Stimulated activated CD8-positive, alpha-beta memory T cell treated with anti-CD3 and anti-CD28 coated beads, Interleukin-7, amount 100 ng/mL, for 1 hour (primary cell): Measurements from ENCODE around the gene TSHZ1.

Experiments
- DNase-seq, 2 donors: peaks; one replicate each; pipeline ENCODE4 v3.0.0-alpha.2; 2020; ENCODE audit warnings: low read depth in 2 of 2

TSHZ1 gene

DNA sequence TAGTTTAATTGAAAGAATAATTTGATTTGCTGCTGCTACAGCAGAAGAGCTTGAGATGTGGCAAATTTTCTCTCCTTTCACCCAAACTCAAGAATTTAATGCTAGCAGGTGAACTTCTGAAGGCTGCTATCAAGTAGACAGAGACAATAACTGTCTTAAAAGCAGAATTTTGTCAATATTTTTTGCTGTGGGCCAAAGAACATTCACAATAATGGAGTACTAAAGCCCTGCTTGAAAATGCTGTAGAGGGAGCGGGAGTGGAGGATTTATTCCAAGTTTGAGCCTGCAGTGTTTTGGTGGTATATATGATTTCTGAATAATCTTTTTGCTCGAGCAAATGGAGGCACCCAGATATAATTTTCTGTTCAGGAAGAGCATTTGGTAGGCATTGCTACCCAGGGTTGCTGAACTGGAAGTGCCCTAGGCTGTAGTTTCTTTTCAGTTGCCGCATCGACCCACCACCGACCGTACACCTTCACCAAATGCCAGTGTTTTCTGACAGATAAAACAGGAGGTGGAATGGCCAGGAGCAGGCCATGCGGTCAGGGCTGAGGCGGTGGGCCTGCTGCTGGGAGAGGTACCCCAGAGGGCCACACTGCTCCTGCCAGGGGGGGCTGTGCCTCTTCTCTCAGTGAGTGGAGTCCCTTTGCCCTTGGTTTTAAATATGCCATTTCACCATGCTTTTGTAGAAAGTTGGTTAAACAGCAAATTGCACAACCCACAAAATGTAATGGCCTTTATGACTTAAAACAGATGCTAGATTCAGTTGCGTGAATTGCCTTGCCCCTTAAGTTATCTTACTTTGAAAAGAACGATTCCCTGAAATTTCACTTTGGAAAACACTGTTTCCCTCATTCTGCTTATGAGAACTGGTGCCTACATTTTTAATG, 36.4 kb downstream of the TSHZ1 start:
- no peak for DNase-seq

DNA sequence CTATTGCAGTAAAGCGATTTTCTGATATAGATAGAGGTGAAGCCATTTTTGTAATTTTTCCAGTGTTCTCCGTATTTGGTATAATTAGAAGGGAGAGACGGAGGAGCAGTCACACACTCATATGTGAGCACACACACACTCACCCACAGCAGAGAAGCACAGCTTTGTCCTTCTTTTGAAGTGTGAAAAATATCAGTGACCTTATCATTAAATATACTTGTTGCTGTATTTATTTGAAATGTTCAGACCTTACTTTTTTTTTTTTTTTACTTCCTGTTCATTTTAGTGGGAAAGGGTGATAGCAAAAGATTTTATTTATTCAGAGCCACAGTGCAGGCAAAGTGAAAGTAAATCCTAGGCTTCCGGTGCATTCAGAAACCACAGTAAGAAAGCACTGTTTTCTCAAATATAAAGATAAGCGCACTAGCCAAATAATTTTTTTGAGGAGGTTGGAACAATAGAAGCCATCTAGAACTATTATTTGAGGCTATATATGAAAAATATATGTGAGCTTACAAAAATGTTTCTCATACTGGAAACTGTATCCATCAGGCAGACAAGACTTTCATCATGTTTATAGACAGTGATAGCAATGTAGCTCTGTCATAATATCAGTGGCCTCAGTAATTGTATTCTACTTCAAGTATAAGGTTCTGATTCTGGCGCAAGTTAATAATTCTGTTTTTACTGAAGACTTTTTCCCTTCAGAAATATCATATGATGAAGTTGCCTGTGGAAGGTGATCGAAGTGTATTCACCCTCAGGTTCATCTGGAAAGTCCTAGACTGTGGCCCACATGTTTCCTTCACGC, 37.2 kb downstream of the TSHZ1 start:
- DNase-seq, result no peak

- DNase-seq, result no peak
Observed at GRCh38 chr18:75248426-75249174, 38.0 kb downstream of the TSHZ1 start.

DNA sequence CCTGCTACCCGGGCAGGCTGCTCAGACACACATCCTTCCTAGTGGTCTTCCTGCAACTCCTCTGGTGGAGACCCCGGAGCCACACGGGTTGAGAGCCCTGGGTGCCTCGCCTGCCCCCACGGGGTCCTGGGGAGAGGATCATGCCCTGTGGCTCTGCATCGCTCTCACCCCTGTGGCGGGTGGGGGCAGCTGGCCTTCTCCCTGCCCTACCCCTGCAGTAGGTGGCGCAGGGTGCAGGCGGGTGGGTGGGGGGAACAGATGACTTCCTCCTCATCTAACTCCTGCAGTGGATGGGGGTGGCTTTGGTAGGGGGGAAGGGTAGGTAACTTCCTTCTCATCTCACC, 38.5 kb downstream of the TSHZ1 start:
- no peak for DNase-seq

- DNase-seq, result no peak
Observed at GRCh38 chr18:75249672-75250470, 39.3 kb downstream of the TSHZ1 start.

- DNase-seq, result no peak
Observed at GRCh38 chr18:75250471-75250821, 39.8 kb downstream of the TSHZ1 start.

DNA sequence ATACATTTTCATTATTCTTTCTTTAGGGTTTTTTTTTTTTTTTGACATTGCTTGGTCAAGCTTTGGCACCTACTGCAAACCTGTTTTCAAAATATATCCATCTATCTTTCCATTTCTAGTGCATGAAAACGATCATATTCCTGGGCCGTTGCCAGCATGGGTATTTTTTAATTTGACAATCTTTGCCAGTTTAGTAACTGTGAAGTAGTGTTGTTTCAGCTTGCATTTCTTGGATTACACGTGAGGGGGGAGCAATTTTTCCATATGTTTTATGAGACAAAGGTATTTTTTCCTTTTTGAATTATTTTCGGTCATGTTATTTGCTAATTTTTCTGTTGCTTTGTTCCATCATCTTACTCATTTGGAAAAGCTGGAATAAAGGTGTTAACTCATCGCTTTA, 40.9 kb downstream of the TSHZ1 start:
- DNase-seq, result no peak

DNA sequence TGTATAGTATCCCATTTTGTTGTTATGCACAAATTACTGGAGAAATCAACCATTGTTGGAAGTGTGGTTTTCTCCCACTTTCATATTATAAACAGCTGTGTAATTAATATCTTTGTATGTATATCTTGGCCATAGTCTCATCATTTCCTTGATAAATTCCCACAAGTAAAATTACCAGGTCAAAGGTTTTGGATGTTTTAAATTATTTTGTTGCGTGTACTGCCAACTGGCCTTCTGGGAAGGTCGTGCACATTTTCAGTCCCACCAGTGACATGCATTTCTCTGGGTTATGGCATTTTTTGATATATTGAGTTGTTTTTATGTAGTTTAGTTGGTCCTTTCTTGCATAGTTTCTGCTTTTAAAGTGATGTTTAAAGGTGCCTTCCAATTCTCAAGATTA, 41.5 kb downstream of the TSHZ1 start:
- DNase-seq, result no peak

DNA sequence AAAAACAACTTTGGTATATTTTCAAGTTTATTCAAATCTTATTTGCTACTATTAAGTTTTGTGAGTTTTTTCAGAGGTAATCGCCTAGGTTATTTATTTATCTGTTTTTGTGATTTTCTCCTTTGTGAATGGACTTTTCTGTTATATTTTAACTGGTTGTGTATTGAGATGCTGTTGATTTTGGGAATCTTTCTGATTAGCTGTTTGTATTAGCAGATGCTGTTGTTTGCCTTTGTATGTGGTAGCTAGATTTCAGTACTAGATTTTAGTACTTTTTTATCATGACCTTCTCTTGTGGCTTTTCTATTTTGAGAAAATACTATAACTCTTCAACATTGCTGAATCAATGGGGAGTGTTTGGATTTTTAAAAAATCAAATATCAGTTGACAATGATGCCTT, 42.4 kb downstream of the TSHZ1 start:
- no peak for DNase-seq

DNA sequence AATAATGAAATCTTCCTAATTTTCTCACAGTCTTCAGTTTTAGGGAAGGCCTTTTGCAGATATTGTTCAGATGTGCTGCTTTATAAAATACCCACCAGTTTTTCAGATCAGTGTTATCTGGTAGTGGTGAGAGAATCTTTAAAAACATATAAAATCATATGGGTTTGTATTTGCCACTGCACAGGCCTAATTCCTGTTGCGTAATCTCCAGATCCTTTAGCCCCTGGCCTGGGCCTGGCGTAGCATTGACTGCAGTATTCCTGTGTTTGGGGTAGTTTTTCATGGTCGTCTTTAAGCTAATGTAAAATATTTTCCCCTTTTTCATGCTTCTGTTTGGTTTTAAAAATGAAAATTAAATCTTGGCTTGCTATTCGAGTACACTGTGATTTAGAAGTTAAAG, 43.2 kb downstream of the TSHZ1 start:
- DNase-seq, result no peak

GRCh38 chr18:75255094-75255493, 44.5 kb downstream of the TSHZ1 start:
- no peak for DNase-seq

DNA sequence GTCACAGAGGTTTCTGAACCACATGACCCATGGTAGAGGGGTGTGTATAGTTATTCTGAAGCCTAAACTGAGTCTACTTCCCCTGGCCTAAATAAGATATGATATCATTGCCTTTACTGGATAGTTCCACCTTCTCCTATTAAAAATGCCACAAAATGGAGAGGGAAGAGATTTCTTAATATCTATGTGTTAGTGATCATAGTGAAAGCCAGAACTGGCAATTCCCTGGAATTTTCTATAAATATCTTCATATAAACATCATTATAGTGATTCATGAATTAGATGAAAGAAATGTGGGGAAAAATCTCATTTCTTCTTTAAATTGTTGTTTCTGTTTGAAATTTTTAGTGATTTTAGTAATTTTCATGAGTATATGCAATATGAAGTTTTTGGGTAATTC, 45.8 kb downstream of the TSHZ1 start:
- no peak for DNase-seq

GRCh38 chr18:75257605-75258004, 47.0 kb downstream of the TSHZ1 start:
- no peak for DNase-seq

DNA sequence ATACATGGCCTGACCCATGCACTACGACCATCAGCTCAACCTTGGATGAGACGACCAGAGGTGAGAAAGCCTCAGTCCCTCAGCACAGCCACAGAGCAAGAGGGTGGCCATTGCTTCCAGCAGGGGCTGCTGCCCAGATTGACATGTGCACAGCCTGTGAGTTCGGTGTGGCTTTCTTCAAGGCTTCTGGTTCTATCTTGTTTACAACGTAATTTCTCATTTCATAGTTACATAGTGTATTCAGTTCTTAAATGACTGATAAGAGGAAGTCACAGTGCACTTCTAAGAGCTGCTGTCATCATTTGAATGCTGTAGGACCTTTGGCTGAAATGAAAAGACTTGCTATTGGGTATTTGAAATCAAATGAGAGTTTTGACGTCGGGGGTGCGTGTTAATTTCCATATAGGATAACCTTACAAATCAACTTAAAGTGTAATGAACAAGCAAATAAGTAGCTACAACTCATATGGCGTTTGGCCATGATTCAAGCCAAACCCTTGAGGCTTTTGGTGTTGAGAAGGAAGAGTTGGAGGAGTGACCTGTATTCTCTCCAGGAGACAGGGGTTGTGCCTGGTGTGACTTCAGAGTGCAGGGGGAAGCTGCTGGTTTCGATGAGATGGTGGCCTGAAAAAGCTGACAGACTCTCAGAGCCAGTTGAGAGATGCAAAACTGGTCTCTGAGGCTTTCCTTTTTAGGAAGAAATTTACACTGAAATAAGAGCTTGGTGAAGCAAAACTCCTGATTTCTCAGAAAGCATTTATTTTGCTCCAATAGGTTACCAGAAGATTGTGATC, 51.0 kb downstream of the TSHZ1 start:
- DNase-seq, result no peak

GRCh38 chr18:75262511-75262910, 51.9 kb downstream of the TSHZ1 start:
- no peak for DNase-seq

DNA sequence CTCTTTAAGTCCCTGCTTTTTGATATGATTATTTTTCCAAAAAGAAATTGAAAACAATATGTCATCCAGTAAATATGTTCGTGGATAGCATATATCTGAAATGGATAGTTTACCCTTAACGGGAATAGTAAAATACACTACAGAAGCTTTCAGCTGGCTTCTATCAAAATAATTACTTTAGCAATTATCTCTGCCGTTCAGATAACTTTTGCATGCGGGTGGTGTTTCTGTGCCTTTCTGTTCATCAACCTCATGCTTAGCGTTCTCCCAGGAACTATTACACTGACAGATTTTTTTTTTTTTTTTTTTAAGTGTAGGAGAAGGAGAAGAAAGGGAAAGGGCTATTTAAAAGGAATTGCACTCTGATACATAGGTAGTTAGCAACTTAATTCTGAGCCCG, 53.6 kb downstream of the TSHZ1 start:
- DNase-seq, result no peak

GRCh38 chr18:75264926-75265597, 54.5 kb downstream of the TSHZ1 start:
- DNase-seq, result no peak

DNA sequence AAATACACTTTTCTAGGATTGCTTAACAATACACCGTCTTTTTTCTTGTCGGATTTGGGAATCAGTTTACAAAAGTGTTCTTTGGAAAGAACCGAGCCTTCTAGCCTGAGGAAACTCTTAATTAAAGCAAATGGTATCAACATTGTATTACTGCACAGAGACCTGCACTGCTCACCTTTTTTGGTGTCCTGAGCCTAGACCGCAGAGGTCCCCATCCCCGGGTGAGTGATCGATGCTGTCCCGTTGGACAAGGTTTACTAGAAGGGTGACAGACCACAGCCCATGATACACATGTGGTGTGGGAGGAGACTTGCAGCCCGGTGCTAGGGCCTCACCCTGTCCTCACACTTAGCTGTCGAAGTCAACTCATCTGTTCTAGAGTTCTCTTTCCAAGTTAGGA, 55.3 kb downstream of the TSHZ1 start:
- no peak for DNase-seq

GRCh38 chr18:75267643-75268363, 57.2 kb downstream of the TSHZ1 start:
- no peak for DNase-seq

GRCh38 chr18:75268364-75268646, 57.7 kb downstream of the TSHZ1 start:
- DNase-seq, result no peak
